Neuronal stem cell (in vitro differentiated cells): ENCODE data around the gene KCTD19.

Source experiments
- DNase-seq: peaks from one replicate; pipeline ENCODE4 v3.0.0-alpha.2; 2013; ENCODE audit warnings: low spot score
- H2AFZ ChIP-seq: one replicate; pipeline ENCODE4 v1.6.1; 2013; ENCODE audit warnings: mild to moderate bottlenecking, low read length, inconsistent platforms
- H2AK5ac ChIP-seq: 2 replicates; pipeline ENCODE4 v1.6.1; 2013; ENCODE audit warnings: low read depth, mild to moderate bottlenecking, inconsistent platforms, low read length, moderate library complexity, mixed read lengths
- H2BK120ac ChIP-seq: 2 replicates; pipeline ENCODE4 v1.6.1; 2013; ENCODE audit warnings: low read depth, mild to moderate bottlenecking, inconsistent platforms, low read length, moderate library complexity, mixed read lengths
- H2BK12ac ChIP-seq: one replicate; pipeline ENCODE4 v1.6.1; 2013; ENCODE audit warnings: low read length, inconsistent platforms
- H2BK15ac ChIP-seq: 2 replicates; pipeline ENCODE4 v1.6.1; 2013; ENCODE audit warnings: mild to moderate bottlenecking, low read length, inconsistent platforms, mixed read lengths
- H2BK5ac ChIP-seq: one replicate; pipeline ENCODE4 v1.6.1; 2013; ENCODE audit warnings: inconsistent platforms, mild to moderate bottlenecking, low read length, moderate library complexity
- H3K14ac ChIP-seq: one replicate; pipeline ENCODE4 v1.6.1; 2013; ENCODE audit warnings: low read length, inconsistent platforms
- H3K18ac ChIP-seq: 2 replicates; pipeline ENCODE4 v1.6.1; 2013; ENCODE audit warnings: low read length, inconsistent platforms
- H3K23ac ChIP-seq: 2 replicates; pipeline ENCODE4 v1.6.1; 2013; ENCODE audit warnings: low read depth, mild to moderate bottlenecking, mixed read lengths, low read length, inconsistent platforms; ENCODE audit not compliant: poor library complexity
- H3K27ac ChIP-seq: replicated peaks from 3 replicates; pipeline ENCODE4 v1.5.1; 2013; ENCODE audit warnings: low read length, inconsistent platforms
- H3K27me3 ChIP-seq, 3 experiments: 2 replicates each; pipeline ENCODE4 v1.6.1; 2013; ENCODE audit warnings: low read length in 3 of 3, mild to moderate bottlenecking in 2 of 3, inconsistent platforms in 1 of 3, low read depth in 1 of 3, mixed read lengths in 1 of 3, moderate library complexity in 1 of 3; ENCODE audit not compliant: control insufficient read depth in 3 of 3, insufficient read depth in 3 of 3
- H3K36me3 ChIP-seq, 2 donors: replicated peaks in 1 of 2; 2 replicates each; pipeline ENCODE4 v1.6.1; 2013; ENCODE audit warnings: low read length in 2 of 2; ENCODE audit not compliant: control insufficient read depth in 2 of 2, insufficient read depth in 2 of 2
- H3K4ac ChIP-seq: 2 replicates; pipeline ENCODE4 v1.6.1; 2013; ENCODE audit warnings: inconsistent platforms, mild to moderate bottlenecking, low read length, moderate library complexity
- H3K4me1 ChIP-seq, 2 donors: 1 replicate in 1 of 2; 2 replicates in 1 of 2; pipeline ENCODE4 v1.6.1; 2013; ENCODE audit warnings: low read length in 2 of 2, low read depth in 1 of 2; ENCODE audit not compliant: control insufficient read depth in 2 of 2, insufficient read depth in 1 of 2
- H3K4me2 ChIP-seq: one replicate; pipeline ENCODE4 v1.6.1; 2013; ENCODE audit warnings: mild to moderate bottlenecking, low read length, inconsistent platforms; ENCODE audit not compliant: insufficient read depth, poor library complexity, severe bottlenecking
- H3K4me3 ChIP-seq, 2 donors: 2 replicates each; pipeline ENCODE4 v1.5.1; 2013; ENCODE audit warnings: low read length in 2 of 2, mild to moderate bottlenecking in 2 of 2, inconsistent platforms in 1 of 2, moderate library complexity in 1 of 2
- H3K79me1 ChIP-seq: one replicate; pipeline ENCODE4 v1.6.1; 2013; ENCODE audit warnings: low read depth, mild to moderate bottlenecking, inconsistent platforms, low read length, moderate library complexity
- H3K9ac ChIP-seq: one replicate; pipeline ENCODE4 v1.6.1; 2013; ENCODE audit warnings: mild to moderate bottlenecking, low read depth, low read length, inconsistent platforms; ENCODE audit not compliant: poor library complexity
- H3K9me3 ChIP-seq, 2 donors: replicated peaks in 1 of 2; 2 replicates each; pipeline versions ENCODE3 to v1.6.1; 2013; ENCODE audit warnings: low read length in 2 of 2, mild to moderate bottlenecking in 2 of 2, inconsistent platforms in 1 of 2, low read depth in 1 of 2, mixed read lengths in 1 of 2, moderate library complexity in 1 of 2; ENCODE audit not compliant: control insufficient read depth in 2 of 2, insufficient read depth in 1 of 2
- H4K8ac ChIP-seq: one replicate; pipeline ENCODE4 v1.6.1; 2013; ENCODE audit warnings: low read depth, mild to moderate bottlenecking, inconsistent platforms, low read length, moderate library complexity
- H4K91ac ChIP-seq: one replicate; pipeline ENCODE4 v1.6.1; 2013; ENCODE audit warnings: low read length, low read depth, mild to moderate bottlenecking, inconsistent platforms; ENCODE audit not compliant: poor library complexity
- WGBS, 2 donors: extraction: QIAGEN DNeasy Blood & Tissue Kit; methylation state at CpG; one replicate each; pipeline ENCODE4 v1.1.7; 2013; ENCODE audit warnings: missing lambda C conversion rate in 2 of 2, mixed read lengths in 1 of 2; ENCODE audit not compliant: insufficient read length in 2 of 2, insufficient replicate concordance in 1 of 2; ENCODE audit errors: extremely low coverage in 2 of 2; 5-methylcytosine and 5-hydroxymethylcytosine counted together

The KCTD19 gene

GRCh38 chr16:67277294-67277998 is 49.1 kb downstream of the KCTD19 start:
- no peaks in the 10 kb centered on the region for H3K36me3 ChIP-seq
- H3K23ac ChIP-seq = no peak overlapping the region
- no peaks in the 10 kb centered on the region for H3K9me3 ChIP-seq
- no peak overlapping the region for H2BK15ac ChIP-seq
- DNase-seq = no peak
- H3K4me1 ChIP-seq = no peaks in the 10 kb centered on the region
- H2BK120ac ChIP-seq = no peak overlapping the region
- H3K14ac ChIP-seq = no peak overlapping the region
- H3K4me3 ChIP-seq = no peak overlapping the region
- H2BK5ac ChIP-seq = no peak overlapping the region
- no peak overlapping the region for H3K27ac ChIP-seq
- no peak overlapping the region for H3K18ac ChIP-seq
- H2AK5ac ChIP-seq = peak overlapping the region; percentile 12
- no peak overlapping the region for H3K4me2 ChIP-seq
- peaks cover 0 to 53% (median 11%) of the 10 kb centered on the region in 3 experiments for H3K27me3 ChIP-seq
- no peak overlapping the region for H2BK12ac ChIP-seq
- no CpG with 5 or more reads among the region's 4 CpGs for WGBS, 2 donors
- H3K4ac ChIP-seq = no peak overlapping the region
- no peak overlapping the region for H4K91ac ChIP-seq
- H4K8ac ChIP-seq = no peak overlapping the region
- H3K9ac ChIP-seq = no peak overlapping the region
- no peaks in the 10 kb centered on the region for H3K79me1 ChIP-seq
- H2AFZ ChIP-seq = no peak overlapping the region

- no peak overlapping the region for H3K23ac ChIP-seq
- WGBS, 2 donors = no CpG with 5 or more reads among the region's 2 CpGs
- no peak overlapping the region for H3K14ac ChIP-seq
- no peak overlapping the region for H2BK15ac ChIP-seq
- no peaks in the 10 kb centered on the region for H3K36me3 ChIP-seq
- H2AK5ac ChIP-seq = no peak overlapping the region
- DNase-seq = no peak
- H4K8ac ChIP-seq = no peak overlapping the region
- H3K9me3 ChIP-seq = no peaks in the 10 kb centered on the region
- H3K4ac ChIP-seq = no peak overlapping the region
- no peak overlapping the region for H3K27ac ChIP-seq
- no peaks in the 10 kb centered on the region for H3K4me1 ChIP-seq
- peaks cover 2% of the 10 kb centered on the region for H3K79me1 ChIP-seq
- no peak overlapping the region for H3K4me3 ChIP-seq
- H2BK5ac ChIP-seq = no peak overlapping the region
- H3K4me2 ChIP-seq = no peak overlapping the region
- no peak overlapping the region for H2BK12ac ChIP-seq
- no peak overlapping the region for H2AFZ ChIP-seq
- no peak overlapping the region for H3K18ac ChIP-seq
- H3K27me3 ChIP-seq = peaks cover 0 to 33% (median 11%) of the 10 kb centered on the region in 3 experiments
- H4K91ac ChIP-seq = no peak overlapping the region
- H3K9ac ChIP-seq = no peak overlapping the region
- H2BK120ac ChIP-seq = no peak overlapping the region
These were observed 51.2 kb downstream of the KCTD19 start for GRCh38 chr16:67275321-67275720.

- H3K27me3 ChIP-seq = peaks cover 0 to 3% (median 2%) of the 10 kb centered on the region in 3 experiments
- H2BK12ac ChIP-seq = no peak overlapping the region
- WGBS, 2 donors = no CpG with 5 or more reads among the region's 4 CpGs
- H3K4ac ChIP-seq = peak overlapping the region; percentile 66
- H3K27ac ChIP-seq = no peak overlapping the region
- no peak overlapping the region for H4K8ac ChIP-seq
- no peak for DNase-seq
- peaks cover 2% of the 10 kb centered on the region for H3K79me1 ChIP-seq
- no peak overlapping the region for H3K4me2 ChIP-seq
- H3K18ac ChIP-seq = no peak overlapping the region
- no peaks in the 10 kb centered on the region for H3K4me1 ChIP-seq
- H3K14ac ChIP-seq = no peak overlapping the region
- no peak overlapping the region for H2BK120ac ChIP-seq
- H3K4me3 ChIP-seq = no peak overlapping the region
- H2BK15ac ChIP-seq = peak overlapping the region; percentile 75
- no peaks in the 10 kb centered on the region for H3K36me3 ChIP-seq
- no peak overlapping the region for H4K91ac ChIP-seq
- no peak overlapping the region for H3K23ac ChIP-seq
- no peaks in the 10 kb centered on the region for H3K9me3 ChIP-seq
- H3K9ac ChIP-seq = no peak overlapping the region
- no peak overlapping the region for H2BK5ac ChIP-seq
- no peak overlapping the region for H2AK5ac ChIP-seq
- H2AFZ ChIP-seq = no peak overlapping the region
These were observed 55.1 kb downstream of the KCTD19 start for GRCh38 chr16:67271446-67271845.

- Histone ChIP-seq H2AK5ac (no peak overlapping the region), H3K27me3 (peaks cover 0 to 2% (median 0%) of the 10 kb centered on the region in 3 experiments), H3K27ac (no peak overlapping the region), H3K79me1 (peaks cover 2% of the 10 kb centered on the region), H3K4me2 (no peak overlapping the region), H2BK120ac (no peak overlapping the region), H2BK15ac (no peak overlapping the region), H3K9ac (no peak overlapping the region), H3K4ac (no peak overlapping the region), H3K23ac (peak overlapping the region; percentile 89), H3K36me3 (no peaks in the 10 kb centered on the region), H4K91ac (no peak overlapping the region), H2BK5ac (no peak overlapping the region), H3K4me1 (no peaks in the 10 kb centered on the region), H3K9me3 (no peaks in the 10 kb centered on the region), H2BK12ac (no peak overlapping the region), H3K4me3 (no peak overlapping the region), H3K18ac (peak overlapping the region; percentile 17), H3K14ac (peak overlapping the region; percentile 8), H4K8ac (no peak overlapping the region), H2AFZ (no peak overlapping the region)
- no peak for DNase-seq
- no CpG with 5 or more reads among the region's 11 CpGs for WGBS, 2 donors
These were observed 55.6 kb downstream of the KCTD19 start for GRCh38 chr16:67270931-67271338.
